Esophagus muscularis mucosa (tissue), 4 donors: ENCODE data around the gene VRK3. TPM values are rescaled to one million over a fixed set of nuclear protein-coding genes. Genes with fewer than 3 reads are reported as not detected.

Source experiments
- DNase-seq: peaks from one replicate; pipeline ENCODE4 v3.0.0-alpha.2; 2017; ENCODE audit errors: extremely low spot score
- H3K27ac ChIP-seq, 4 donors: fragments of 200-600 bp; sonication (generic); replicated peaks in 1 of 4; 1 replicate in 3 of 4; 2 replicates in 1 of 4; pipeline ENCODE4 v1.5.1; 2016 to 2019; ENCODE audit warnings: mild to moderate bottlenecking in 1 of 4
- H3K27me3 ChIP-seq, 4 donors: fragments of 200-600 bp; sonication (generic); one replicate each; pipeline versions ENCODE4 v1.5.1 to v1.6.0; 2016 to 2019
- H3K36me3 ChIP-seq, 4 donors: fragments of 200-600 bp; sonication (generic); one replicate each; pipeline ENCODE4 v1.5.1; 2016 to 2019
- H3K4me1 ChIP-seq, 4 donors: fragments of 200-600 bp; sonication (generic); one replicate each; pipeline ENCODE4 v1.5.1; 2016 to 2019
- H3K4me3 ChIP-seq, 4 donors: fragments of 200-600 bp; sonication (generic); 1 replicate in 2 of 4; 2 replicates in 2 of 4; pipeline ENCODE4 v1.5.1; 2016 to 2019; ENCODE audit warnings: mild to moderate bottlenecking in 4 of 4, moderate library complexity in 1 of 4
- H3K9me3 ChIP-seq, 4 donors: fragments of 200-600 bp; sonication (generic); 1 replicate in 3 of 4; 2 replicates in 1 of 4; pipeline ENCODE4 v1.5.1; 2016 to 2019
- EP300 ChIP-seq: sonication (generic); formaldehyde crosslinking; IDR thresholded peaks from one replicate; pipeline ENCODE4 v1.6.1; 2017; ENCODE audit warnings: antibody characterized with exemption
- POLR2A ChIP-seq: fragments of 450-650 bp; IDR thresholded peaks from one replicate; pipeline ENCODE4 v1.6.1; 2017; ENCODE audit warnings: antibody characterized with exemption, moderate library complexity, mild to moderate bottlenecking, low read depth
- POLR2AphosphoS5 ChIP-seq, 2 donors: sonication (generic); formaldehyde crosslinking; IDR thresholded peaks; one replicate each; pipeline ENCODE4 v1.6.1; 2017; ENCODE audit warnings: antibody characterized with exemption in 2 of 2
- WGBS: methylation state at CpG from one replicate; pipeline ENCODE4 v1.1.5; 2018; 5-methylcytosine and 5-hydroxymethylcytosine counted together
- intact Hi-C: fragments of 100-400 bp; cut with DNase I; formaldehyde crosslinking; loops from one replicate; pipeline ENCODE4 v1.15.1; 2023
- total RNA-seq, 4 donors: library from RNA; depleted of rRNA; stranded (reverse); fragments of >200 nt; gene quantifications; one replicate each; pipeline versions ENCODE4 v1.1.0 to v1.2.1, GENCODE V29; 2016
- TF ChIP-seq, protein P1 (sequence below), 3 experiments: fragments of 200-600 bp in 2 of 3; fragments of 450-650 bp in 1 of 3; sonication (generic) in 2 of 3; IDR thresholded peaks; one replicate each; pipeline ENCODE4 v1.5.1; 2017 to 2019; ENCODE audit warnings: antibody characterized with exemption in 3 of 3, mild to moderate bottlenecking in 2 of 3, moderate library complexity in 1 of 3

Gene VRK3
- total RNA-seq, 4 donors from 2014 or later = 20.8 to 27.5 (median 25.5) TPM

DNA sequence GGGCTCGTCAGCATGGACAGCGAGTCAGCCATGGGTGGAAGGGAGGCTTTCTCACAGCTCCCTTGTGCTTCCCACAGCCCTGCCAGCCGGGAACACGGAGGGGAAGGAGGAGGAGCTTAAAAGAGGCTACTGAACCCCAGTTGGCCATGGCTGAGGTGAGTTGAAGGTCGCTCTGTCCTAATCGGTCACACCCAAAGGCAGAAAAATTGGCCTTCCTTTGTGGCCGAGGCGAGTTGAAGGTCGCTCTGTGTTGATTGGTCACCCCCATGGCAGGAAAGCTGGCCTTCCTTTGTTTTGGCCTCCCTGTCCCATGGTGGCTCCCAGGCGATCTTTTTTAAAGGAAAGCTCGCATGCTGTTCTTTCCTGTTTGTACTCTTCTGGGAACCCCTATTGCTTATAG lies 5.8 kb upstream of the VRK3 start:
- Histone ChIP-seq H3K36me3 (peaks cover 14 to 65% (median 60%) of the 10 kb centered on the region in 4 donors), H3K4me3 (no peak overlapping the region), H3K27ac (no peak overlapping the region), H3K4me1 (peaks cover 12 to 27% (median 21%) of the 10 kb centered on the region in 4 donors), H3K27me3 (no peaks in the 10 kb centered on the region), H3K9me3 (no peaks in the 10 kb centered on the region)
- no peak for DNase-seq
- intact Hi-C loops = no loop called here
- TF ChIP-seq POLR2AphosphoS5 (IDR thresholded peaks at IDR 0.05) = no peak
- no peak for TF ChIP-seq EP300
- no peak for TF ChIP-seq POLR2A
- TF ChIP-seq, protein P1, sequence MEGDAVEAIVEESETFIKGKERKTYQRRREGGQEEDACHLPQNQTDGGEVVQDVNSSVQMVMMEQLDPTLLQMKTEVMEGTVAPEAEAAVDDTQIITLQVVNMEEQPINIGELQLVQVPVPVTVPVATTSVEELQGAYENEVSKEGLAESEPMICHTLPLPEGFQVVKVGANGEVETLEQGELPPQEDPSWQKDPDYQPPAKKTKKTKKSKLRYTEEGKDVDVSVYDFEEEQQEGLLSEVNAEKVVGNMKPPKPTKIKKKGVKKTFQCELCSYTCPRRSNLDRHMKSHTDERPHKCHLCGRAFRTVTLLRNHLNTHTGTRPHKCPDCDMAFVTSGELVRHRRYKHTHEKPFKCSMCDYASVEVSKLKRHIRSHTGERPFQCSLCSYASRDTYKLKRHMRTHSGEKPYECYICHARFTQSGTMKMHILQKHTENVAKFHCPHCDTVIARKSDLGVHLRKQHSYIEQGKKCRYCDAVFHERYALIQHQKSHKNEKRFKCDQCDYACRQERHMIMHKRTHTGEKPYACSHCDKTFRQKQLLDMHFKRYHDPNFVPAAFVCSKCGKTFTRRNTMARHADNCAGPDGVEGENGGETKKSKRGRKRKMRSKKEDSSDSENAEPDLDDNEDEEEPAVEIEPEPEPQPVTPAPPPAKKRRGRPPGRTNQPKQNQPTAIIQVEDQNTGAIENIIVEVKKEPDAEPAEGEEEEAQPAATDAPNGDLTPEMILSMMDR (IDR thresholded peaks at IDR 0.05) = no peak
- WGBS = 82% methylated on average over 11 of the region's 11 CpGs

DNA sequence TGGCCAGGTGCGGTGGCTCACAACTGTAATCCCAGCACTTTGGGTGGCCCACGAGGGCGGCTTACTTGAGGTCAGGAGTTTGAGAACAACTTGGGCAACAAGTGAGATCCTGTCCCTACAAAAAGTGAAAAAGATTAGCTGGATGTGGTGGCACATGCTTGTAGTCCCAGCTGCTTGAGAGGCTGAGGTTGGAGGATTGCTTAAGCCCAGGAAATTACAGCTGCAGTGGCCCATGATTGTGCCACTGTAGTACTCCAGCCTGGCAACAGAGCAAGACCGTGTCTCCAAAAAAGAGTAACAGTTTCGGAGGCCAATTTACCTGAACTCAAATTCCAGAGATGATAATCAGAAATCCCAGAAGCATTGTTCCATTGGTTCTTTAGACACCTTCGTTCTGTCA lies 5.1 kb upstream of the VRK3 start:
- intact Hi-C loops = no loop called here
- TF ChIP-seq, protein P1 (IDR thresholded peaks at IDR 0.05) = no peak
- TF ChIP-seq EP300 = no peak
- TF ChIP-seq POLR2AphosphoS5 (IDR thresholded peaks at IDR 0.05) = no peak
- H3K27me3 ChIP-seq = no peaks in the 10 kb centered on the region
- no peak overlapping the region for H3K4me3 ChIP-seq
- 78% methylated on average over 6 of the region's 6 CpGs for WGBS
- no peak for DNase-seq
- H3K4me1 ChIP-seq = peaks cover 12 to 27% (median 21%) of the 10 kb centered on the region in 4 donors
- peaks cover 14 to 58% (median 54%) of the 10 kb centered on the region in 4 donors for H3K36me3 ChIP-seq
- H3K9me3 ChIP-seq = no peaks in the 10 kb centered on the region
- H3K27ac ChIP-seq = no peak overlapping the region

DNA sequence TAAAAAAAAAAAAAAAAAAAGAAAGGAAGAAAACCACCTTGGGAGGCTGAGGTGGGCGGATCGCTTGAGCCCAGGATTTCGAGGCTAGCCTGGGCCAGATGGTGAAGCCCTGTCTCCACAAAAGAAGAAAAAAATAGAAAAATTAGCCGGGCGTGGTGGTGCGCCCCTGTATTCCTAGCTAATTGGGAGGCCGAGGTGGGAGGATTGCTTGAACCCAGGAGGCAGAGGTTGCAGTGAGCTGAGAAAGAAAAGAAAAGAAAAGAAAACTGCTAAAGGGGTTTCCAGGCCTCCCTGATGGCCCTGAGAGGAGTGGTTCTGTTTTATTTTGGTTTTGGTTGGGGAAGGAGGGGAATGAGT lies 1.4 kb upstream of the VRK3 start:
- peaks cover 0 to 22% (median 19%) of the 10 kb centered on the region in 4 donors for H3K36me3 ChIP-seq
- no peaks in the 10 kb centered on the region for H3K27me3 ChIP-seq
- DNase-seq = no peak
- 87% methylated on average over 7 of the region's 7 CpGs for WGBS
- H3K27ac ChIP-seq = no peak overlapping the region
- H3K4me3 ChIP-seq = peak overlapping the region; percentile 70 to 98 (median 82)
- intact Hi-C loops = no loop called here
- peaks cover 22 to 55% (median 42%) of the 10 kb centered on the region in 4 donors for H3K4me1 ChIP-seq
- TF ChIP-seq, protein P1 (IDR thresholded peaks at IDR 0.05) = no peak
- TF ChIP-seq POLR2AphosphoS5 (IDR thresholded peaks at IDR 0.05) (no peak), EP300 (no peak), POLR2A (no peak)
- no peaks in the 10 kb centered on the region for H3K9me3 ChIP-seq

DNA sequence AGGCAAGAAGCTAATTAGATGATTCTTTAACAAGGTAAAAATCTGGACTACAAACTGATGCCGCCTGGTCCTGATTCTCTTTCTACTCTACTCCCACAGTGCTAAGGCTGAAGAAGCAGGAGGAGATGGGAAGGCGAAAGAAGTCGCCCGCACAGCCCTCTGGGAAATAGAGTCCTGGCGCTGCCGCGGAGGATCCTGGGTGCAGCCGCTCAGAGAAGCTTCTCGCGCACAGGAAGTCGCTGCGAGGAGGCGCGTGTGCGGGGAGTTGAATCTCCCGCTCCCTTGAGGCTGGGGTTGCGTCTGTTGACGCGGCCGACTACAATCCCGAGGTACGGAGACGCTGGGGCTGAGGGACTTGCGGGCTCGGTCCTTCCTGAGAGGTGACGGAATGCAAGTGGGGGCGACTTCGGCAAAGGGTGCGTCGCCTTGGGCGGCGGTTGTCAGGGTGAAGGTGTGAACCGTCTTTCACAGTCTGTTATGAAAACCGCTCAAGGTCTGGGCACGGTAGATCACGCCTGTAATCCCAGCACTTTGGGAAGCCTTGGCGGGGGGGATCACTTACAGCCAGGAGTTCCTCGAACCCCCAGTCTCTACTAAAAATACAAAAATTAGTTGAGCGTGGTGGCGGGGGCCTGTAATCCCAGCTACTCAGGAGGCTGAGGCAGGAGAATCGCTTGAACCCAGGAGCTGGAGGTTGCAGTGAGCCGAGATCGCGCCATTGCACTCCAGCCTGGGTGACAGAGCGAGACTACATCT lies 800 bp upstream of the VRK3 start, which contains the start of gene ZNF473:
Gene ZNF473, plus strand, starts transcription at position 212 of the 756 bp plus-strand sequence. CDS start 5,078 bp downstream, outside the sequence.
- TF ChIP-seq POLR2A (peak; percentile 24), POLR2AphosphoS5 (IDR thresholded peaks at IDR 0.05) (peak; percentile 86 to 93)
- TF ChIP-seq, protein P1 (IDR thresholded peaks at IDR 0.05) = no peak
- H3K27ac ChIP-seq = peak within 1 kb of the TSS; percentile 86 to 93 (median 90)
- peaks cover 0 to 21% (median 14%) of the 10 kb centered on the region in 4 donors for H3K36me3 ChIP-seq
- H3K4me1 ChIP-seq = peaks cover 22 to 60% (median 42%) of the 10 kb centered on the region in 4 donors
- intact Hi-C loops = no loop called here
- H3K4me3 ChIP-seq = peak within 1 kb of the TSS; percentile 70 to 98 (median 82)
- H3K27me3 ChIP-seq = no peaks in the 10 kb centered on the region
- WGBS = 20% methylated on average over 28 of the region's 45 CpGs
- DNase-seq = peak; percentile 98
- H3K9me3 ChIP-seq = no peaks in the 10 kb centered on the region

DNA sequence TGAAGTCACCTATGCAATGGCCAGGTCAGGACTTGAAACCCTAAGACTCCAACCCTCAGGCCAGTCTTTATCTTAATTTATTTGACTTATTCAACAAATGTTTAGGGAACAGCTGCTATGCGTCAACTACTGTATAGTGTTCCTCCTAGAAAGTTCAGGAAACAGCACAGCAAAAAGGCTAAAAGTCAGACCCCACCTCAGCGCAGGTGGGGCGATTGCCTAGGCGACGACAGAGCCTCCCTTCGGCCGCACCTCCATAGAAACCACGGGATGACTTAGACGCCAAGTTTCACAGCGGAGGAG lies 502 bp downstream of the VRK3 start:
- peaks cover 0 to 19% (median 14%) of the 10 kb centered on the region in 4 donors for H3K36me3 ChIP-seq
- H3K9me3 ChIP-seq = no peaks in the 10 kb centered on the region
- intact Hi-C loops = no loop called here
- no peaks in the 10 kb centered on the region for H3K27me3 ChIP-seq
- H3K27ac ChIP-seq = peak overlapping the region; percentile 86 to 93 (median 90)
- no peak for DNase-seq
- 0% methylated on average over 10 of the region's 10 CpGs for WGBS
- TF ChIP-seq EP300 (no peak), POLR2A (no peak), POLR2AphosphoS5 (IDR thresholded peaks at IDR 0.05) (no peak)
- TF ChIP-seq, protein P1 (IDR thresholded peaks at IDR 0.05) = no peak
- H3K4me1 ChIP-seq = peaks cover 22 to 64% (median 42%) of the 10 kb centered on the region in 4 donors
- H3K4me3 ChIP-seq = peak overlapping the region; percentile 70 to 98 (median 82)
